Stimulated activated naive CD8-positive, alpha-beta T cell treated with anti-CD3 and anti-CD28 coated beads, Interleukin-15, Interleukin-2, amounts not matched to agents 100 ng/mL and 50 ng/mL, for 24 hours (primary cell): ENCODE measurements around the gene SFRP2.
A peak's percentile ranks its signal among the peaks of the same experiment; 100 is the strongest.

Experiments
- H3K27ac Mint-ChIP-seq: one replicate; pipeline ENCODE4 v1.8.0; 2021; ENCODE audit warnings: mild to moderate bottlenecking, mixed read lengths
- H3K27me3 Mint-ChIP-seq: one replicate; pipeline ENCODE4 v1.8.0; 2021; ENCODE audit warnings: mixed read lengths
- H3K36me3 Mint-ChIP-seq: one replicate; pipeline ENCODE4 v1.8.0; 2021; ENCODE audit warnings: low read depth, mixed read lengths
- H3K4me1 Mint-ChIP-seq: one replicate; pipeline ENCODE4 v1.8.0; 2021; ENCODE audit warnings: low read depth, mixed read lengths
- H3K4me3 Mint-ChIP-seq: one replicate; pipeline ENCODE4 v1.8.0; 2021; ENCODE audit warnings: mild to moderate bottlenecking, mixed read lengths
- H3K9me3 Mint-ChIP-seq: one replicate; pipeline ENCODE4 v1.8.0; 2021; ENCODE audit warnings: mixed read lengths

Gene SFRP2

GRCh38 chr4:153765894-153766293, 23.0 kb downstream of the SFRP2 start:
- H3K36me3 Mint-ChIP-seq = no peaks in the 10 kb centered on the region
- peaks cover 6% of the 10 kb centered on the region for H3K9me3 Mint-ChIP-seq
- no peak overlapping the region for H3K27ac Mint-ChIP-seq
- H3K4me1 Mint-ChIP-seq = peaks cover 7% of the 10 kb centered on the region
- peaks cover 33% of the 10 kb centered on the region for H3K27me3 Mint-ChIP-seq
- H3K4me3 Mint-ChIP-seq = no peak overlapping the region

DNA sequence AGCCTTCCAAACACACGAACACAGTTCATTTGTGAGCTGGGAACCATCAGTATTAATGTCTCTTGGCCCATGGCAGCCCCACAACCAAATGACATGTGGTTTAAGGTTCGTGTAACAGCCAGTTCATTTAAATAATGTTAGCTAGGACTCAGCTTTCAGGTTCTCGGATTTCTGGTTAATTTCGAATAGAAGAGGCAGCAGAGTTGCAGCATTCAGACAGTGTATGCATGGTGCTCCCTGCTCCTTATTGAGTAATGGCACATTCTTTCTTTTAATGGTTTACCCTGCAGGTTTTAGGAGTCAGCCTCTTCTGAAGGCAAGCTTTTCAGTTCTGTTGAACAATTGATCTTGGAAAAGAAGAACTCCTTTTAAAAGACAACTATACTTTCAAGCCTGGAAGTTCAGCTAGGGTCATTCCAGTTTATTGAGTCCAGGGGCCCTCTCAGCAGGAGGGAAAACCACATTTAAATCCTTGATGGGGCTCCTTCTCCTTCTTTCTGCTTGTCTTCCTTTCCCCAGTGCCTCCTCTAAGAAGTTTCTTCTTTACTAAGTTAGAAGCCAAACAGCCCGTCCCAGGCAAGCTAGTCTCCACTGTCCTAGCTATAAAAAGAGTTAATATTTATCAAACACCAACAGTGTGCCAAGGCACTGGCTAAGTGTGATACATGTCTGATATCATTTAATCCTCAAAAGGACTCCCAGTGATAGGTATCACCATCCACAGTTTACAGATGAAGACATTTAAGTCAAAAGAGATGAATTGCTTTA, 24.1 kb downstream of the SFRP2 start:
- peaks cover 30% of the 10 kb centered on the region for H3K27me3 Mint-ChIP-seq
- no peaks in the 10 kb centered on the region for H3K36me3 Mint-ChIP-seq
- no peak overlapping the region for H3K27ac Mint-ChIP-seq
- peaks cover 5% of the 10 kb centered on the region for H3K4me1 Mint-ChIP-seq
- peaks cover 4% of the 10 kb centered on the region for H3K9me3 Mint-ChIP-seq
- H3K4me3 Mint-ChIP-seq = no peak overlapping the region

GRCh38 chr4:153763404-153763803, 25.5 kb downstream of the SFRP2 start:
- H3K4me3 Mint-ChIP-seq = no peak overlapping the region
- no peak overlapping the region for H3K27ac Mint-ChIP-seq
- H3K36me3 Mint-ChIP-seq = no peaks in the 10 kb centered on the region
- peaks cover 15% of the 10 kb centered on the region for H3K4me1 Mint-ChIP-seq
- H3K9me3 Mint-ChIP-seq = peaks cover 4% of the 10 kb centered on the region
- H3K27me3 Mint-ChIP-seq = peaks cover 38% of the 10 kb centered on the region

GRCh38 chr4:153759407-153760316, 29.2 kb downstream of the SFRP2 start, which contains the start of gene RNF175:
Gene RNF175 (minus strand): TSS chr4:153760024. CDS start chr4:153759862, 162 bp downstream.
- peak within 1 kb of the TSS; percentile 17 for H3K27ac Mint-ChIP-seq
- peak within 1 kb of the TSS; percentile 63 for H3K4me3 Mint-ChIP-seq
- H3K4me1 Mint-ChIP-seq = peaks cover 34% of the 10 kb centered on the region
- H3K9me3 Mint-ChIP-seq = peaks cover 4% of the 10 kb centered on the region
- peaks cover 3% of the 10 kb centered on the region for H3K36me3 Mint-ChIP-seq
- peaks cover 51% of the 10 kb centered on the region for H3K27me3 Mint-ChIP-seq

- Mint-ChIP-seq H3K27me3 (peaks cover 46% of the 10 kb centered on the region), H3K4me1 (peaks cover 34% of the 10 kb centered on the region), H3K9me3 (peaks cover 4% of the 10 kb centered on the region), H3K36me3 (peaks cover 3% of the 10 kb centered on the region), H3K27ac (peak overlapping the region; percentile 17), H3K4me3 (peak overlapping the region; percentile 63)
These were observed 30.0 kb downstream of the SFRP2 start for GRCh38 chr4:153758688-153759406.

GRCh38 chr4:153758136-153758535, 30.7 kb downstream of the SFRP2 start:
- peak overlapping the region; percentile 19 for H3K4me3 Mint-ChIP-seq

DNA sequence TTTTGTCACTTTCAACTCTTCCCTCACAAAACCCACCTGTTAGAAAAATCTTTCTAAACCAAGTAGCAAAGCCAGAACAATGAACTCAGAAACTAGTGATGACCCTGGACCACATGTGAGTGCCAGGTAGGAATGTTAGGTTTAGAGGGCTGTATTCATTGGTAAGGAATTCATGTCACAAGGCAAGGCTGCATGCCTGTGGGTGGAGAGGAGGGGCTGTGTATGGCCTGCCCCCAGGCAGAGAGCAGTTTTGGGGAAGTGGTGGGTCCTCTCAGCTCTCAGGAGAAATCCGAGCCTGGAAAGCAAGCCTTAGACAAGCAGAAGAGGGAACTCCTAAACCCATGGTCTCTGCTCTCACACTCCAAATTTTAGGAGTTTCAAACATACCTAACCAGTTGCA, 31.5 kb downstream of the SFRP2 start:
- Mint-ChIP-seq H3K27me3 (peaks cover 34% of the 10 kb centered on the region), H3K4me1 (peaks cover 29% of the 10 kb centered on the region), H3K4me3 (no peak overlapping the region), H3K9me3 (no peaks in the 10 kb centered on the region), H3K36me3 (peaks cover 3% of the 10 kb centered on the region), H3K27ac (no peak overlapping the region)

More at GRCh38 chr4:153758136-153758535, 30.7 kb downstream of the SFRP2 start:
- peaks cover 3% of the 10 kb centered on the region for H3K36me3 Mint-ChIP-seq
- H3K9me3 Mint-ChIP-seq = peaks cover 4% of the 10 kb centered on the region
- peaks cover 40% of the 10 kb centered on the region for H3K27me3 Mint-ChIP-seq
- H3K27ac Mint-ChIP-seq = no peak overlapping the region
- peaks cover 34% of the 10 kb centered on the region for H3K4me1 Mint-ChIP-seq

GRCh38 chr4:153755186-153755585, 33.7 kb downstream of the SFRP2 start:
- Mint-ChIP-seq H3K9me3 (no peaks in the 10 kb centered on the region), H3K4me3 (no peak overlapping the region), H3K4me1 (peaks cover 28% of the 10 kb centered on the region), H3K27me3 (peaks cover 27% of the 10 kb centered on the region), H3K36me3 (peaks cover 3% of the 10 kb centered on the region), H3K27ac (no peak overlapping the region)

DNA sequence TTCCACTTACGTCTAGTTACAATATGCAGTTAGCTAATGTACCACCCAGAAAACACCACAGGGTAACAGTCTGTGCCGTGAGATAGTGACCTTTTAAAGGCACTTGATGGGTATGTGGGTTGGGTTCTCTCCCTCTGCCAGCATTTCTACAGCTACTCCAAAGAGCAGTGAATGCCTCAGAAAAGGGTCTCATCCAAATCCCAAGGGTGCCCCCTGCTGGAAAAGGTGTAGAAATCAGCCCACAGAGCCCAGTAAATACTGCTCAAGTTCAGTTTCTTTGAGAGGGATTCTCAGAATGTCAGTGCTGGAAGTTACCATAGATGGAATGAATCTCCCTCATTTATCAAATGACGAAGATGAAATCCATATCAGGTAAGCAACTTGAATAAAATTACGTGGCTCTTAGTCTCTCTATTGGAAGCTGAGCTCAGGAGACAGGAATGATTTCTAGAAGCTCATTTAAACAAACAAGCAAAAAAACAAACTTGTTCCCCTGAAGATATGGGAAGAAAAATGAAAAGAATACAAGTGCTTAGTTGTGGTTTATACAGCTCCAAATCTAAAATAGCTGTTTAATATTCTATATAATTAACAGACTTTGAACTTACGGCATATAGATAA, 38.6 kb downstream of the SFRP2 start:
- Mint-ChIP-seq H3K27me3 (peaks cover 6% of the 10 kb centered on the region), H3K36me3 (no peaks in the 10 kb centered on the region), H3K4me1 (peaks cover 4% of the 10 kb centered on the region), H3K27ac (no peak overlapping the region), H3K4me3 (no peak overlapping the region), H3K9me3 (no peaks in the 10 kb centered on the region)

GRCh38 chr4:153748378-153748777, 40.5 kb downstream of the SFRP2 start:
- H3K4me1 Mint-ChIP-seq = no peaks in the 10 kb centered on the region
- no peaks in the 10 kb centered on the region for H3K9me3 Mint-ChIP-seq
- H3K27me3 Mint-ChIP-seq = peaks cover 6% of the 10 kb centered on the region
- H3K36me3 Mint-ChIP-seq = no peaks in the 10 kb centered on the region
- no peak overlapping the region for H3K4me3 Mint-ChIP-seq
- no peak overlapping the region for H3K27ac Mint-ChIP-seq

GRCh38 chr4:153747406-153747955, 41.4 kb downstream of the SFRP2 start:
- Mint-ChIP-seq H3K27ac (no peak overlapping the region), H3K36me3 (no peaks in the 10 kb centered on the region), H3K4me3 (no peak overlapping the region), H3K4me1 (no peaks in the 10 kb centered on the region), H3K9me3 (no peaks in the 10 kb centered on the region), H3K27me3 (peaks cover 6% of the 10 kb centered on the region)

GRCh38 chr4:153745651-153746050, 43.2 kb downstream of the SFRP2 start:
- H3K27ac Mint-ChIP-seq = no peak overlapping the region
- no peaks in the 10 kb centered on the region for H3K4me1 Mint-ChIP-seq
- H3K36me3 Mint-ChIP-seq = peaks cover 2% of the 10 kb centered on the region
- peaks cover 6% of the 10 kb centered on the region for H3K27me3 Mint-ChIP-seq
- H3K4me3 Mint-ChIP-seq = no peak overlapping the region
- H3K9me3 Mint-ChIP-seq = peaks cover 8% of the 10 kb centered on the region

GRCh38 chr4:153741541-153741940, 47.3 kb downstream of the SFRP2 start:
- Mint-ChIP-seq H3K4me3 (no peak overlapping the region), H3K27ac (no peak overlapping the region), H3K27me3 (peaks cover 10% of the 10 kb centered on the region), H3K9me3 (peaks cover 12% of the 10 kb centered on the region), H3K4me1 (no peaks in the 10 kb centered on the region), H3K36me3 (peaks cover 4% of the 10 kb centered on the region)

- peaks cover 21% of the 10 kb centered on the region for H3K4me1 Mint-ChIP-seq
- no peak overlapping the region for H3K27ac Mint-ChIP-seq
- H3K9me3 Mint-ChIP-seq = peaks cover 10% of the 10 kb centered on the region
- H3K27me3 Mint-ChIP-seq = peaks cover 15% of the 10 kb centered on the region
- H3K36me3 Mint-ChIP-seq = peaks cover 4% of the 10 kb centered on the region
- H3K4me3 Mint-ChIP-seq = no peak overlapping the region
These were observed 52.9 kb downstream of the SFRP2 start for GRCh38 chr4:153735906-153736461.
